Ovary (tissue), 3 donors: ENCODE results near the gene ARID3C.
A peak's percentile ranks its signal among the peaks of the same experiment; 100 is the strongest.

Experiments
- POLR2A ChIP-seq: fragments of 450-650 bp; IDR thresholded peaks from one replicate; pipeline ENCODE4 v1.6.1; 2017; ENCODE audit warnings: antibody characterized with exemption, mild to moderate bottlenecking, moderate library complexity
- TF ChIP-seq, protein P1 (sequence below), 3 donors: fragments of 450-650 bp in 2 of 3; fragments of 200-600 bp in 1 of 3; IDR thresholded peaks; one replicate each; pipeline versions ENCODE4 v1.5.1 to v1.8.0; 2016 to 2022; ENCODE audit warnings: antibody characterized with exemption in 3 of 3, mild to moderate bottlenecking in 1 of 3
- donor health status: DM: no; HTN: no; CAD: no.

DNA sequence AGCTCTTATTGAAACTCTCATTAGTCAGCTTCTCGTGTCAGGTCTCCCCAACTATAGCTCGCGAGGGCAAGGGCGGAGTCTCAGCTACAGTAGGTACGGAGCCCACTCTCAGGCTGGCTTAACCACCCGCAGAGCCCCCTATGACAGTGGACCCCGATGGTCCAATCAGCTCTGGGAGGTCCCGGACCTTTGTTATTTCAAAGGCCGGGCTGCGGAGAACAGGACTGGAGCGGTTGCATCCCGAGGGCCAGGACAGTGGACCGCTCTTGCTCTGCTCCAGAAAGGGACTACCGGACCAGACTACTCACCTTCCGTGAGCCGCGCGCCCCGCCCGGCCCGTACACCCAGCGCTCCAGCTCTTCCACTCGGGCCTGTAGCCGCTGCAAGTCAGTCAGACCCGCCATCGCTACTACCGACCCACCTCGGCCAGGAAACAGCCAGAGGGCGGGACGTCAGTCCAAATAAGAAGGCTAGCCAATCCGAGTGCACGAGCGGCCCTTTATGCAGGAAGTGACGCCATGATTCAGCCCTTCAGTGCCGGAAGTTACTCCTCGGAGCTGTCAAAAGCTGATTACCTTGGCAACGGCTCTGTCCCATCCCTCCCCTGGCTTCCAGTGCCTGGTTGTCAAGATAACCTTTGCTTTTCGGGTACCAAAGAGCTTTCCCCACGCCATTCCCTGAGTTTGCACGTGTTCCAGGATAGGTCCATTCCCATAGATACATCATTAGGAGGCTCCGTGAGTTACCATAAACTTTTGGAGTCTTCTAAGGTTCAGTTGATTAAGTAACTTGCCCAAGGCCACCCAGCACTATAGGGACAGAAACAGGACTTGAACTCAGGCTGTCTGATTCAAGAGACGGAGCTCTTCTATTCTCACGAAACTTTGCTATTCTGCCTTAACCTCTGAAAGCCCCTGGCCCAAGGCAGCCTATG is 8.5 kb downstream of the ARID3C start, which contains the start of gene DCTN3:
- TF ChIP-seq POLR2A = peak; percentile 21
- TF ChIP-seq, protein P1, sequence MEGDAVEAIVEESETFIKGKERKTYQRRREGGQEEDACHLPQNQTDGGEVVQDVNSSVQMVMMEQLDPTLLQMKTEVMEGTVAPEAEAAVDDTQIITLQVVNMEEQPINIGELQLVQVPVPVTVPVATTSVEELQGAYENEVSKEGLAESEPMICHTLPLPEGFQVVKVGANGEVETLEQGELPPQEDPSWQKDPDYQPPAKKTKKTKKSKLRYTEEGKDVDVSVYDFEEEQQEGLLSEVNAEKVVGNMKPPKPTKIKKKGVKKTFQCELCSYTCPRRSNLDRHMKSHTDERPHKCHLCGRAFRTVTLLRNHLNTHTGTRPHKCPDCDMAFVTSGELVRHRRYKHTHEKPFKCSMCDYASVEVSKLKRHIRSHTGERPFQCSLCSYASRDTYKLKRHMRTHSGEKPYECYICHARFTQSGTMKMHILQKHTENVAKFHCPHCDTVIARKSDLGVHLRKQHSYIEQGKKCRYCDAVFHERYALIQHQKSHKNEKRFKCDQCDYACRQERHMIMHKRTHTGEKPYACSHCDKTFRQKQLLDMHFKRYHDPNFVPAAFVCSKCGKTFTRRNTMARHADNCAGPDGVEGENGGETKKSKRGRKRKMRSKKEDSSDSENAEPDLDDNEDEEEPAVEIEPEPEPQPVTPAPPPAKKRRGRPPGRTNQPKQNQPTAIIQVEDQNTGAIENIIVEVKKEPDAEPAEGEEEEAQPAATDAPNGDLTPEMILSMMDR (IDR thresholded peaks at IDR 0.05) = no peak
